HG03520 (cell line): ENCODE data around the gene SLC2A10.

ENCODE experiments used
- ATAC-seq: cut with Tn5 transposase; IDR thresholded peaks from one replicate; pipeline ENCODE4 v1.9.1; 2021; ENCODE audit warnings: mild to moderate bottlenecking, moderate library complexity; ENCODE audit not compliant: unreplicated experiment

The SLC2A10 gene

GRCh38 chr20:46724343-46724959 is 15.0 kb downstream of the SLC2A10 start:
- no peak for ATAC-seq

DNA sequence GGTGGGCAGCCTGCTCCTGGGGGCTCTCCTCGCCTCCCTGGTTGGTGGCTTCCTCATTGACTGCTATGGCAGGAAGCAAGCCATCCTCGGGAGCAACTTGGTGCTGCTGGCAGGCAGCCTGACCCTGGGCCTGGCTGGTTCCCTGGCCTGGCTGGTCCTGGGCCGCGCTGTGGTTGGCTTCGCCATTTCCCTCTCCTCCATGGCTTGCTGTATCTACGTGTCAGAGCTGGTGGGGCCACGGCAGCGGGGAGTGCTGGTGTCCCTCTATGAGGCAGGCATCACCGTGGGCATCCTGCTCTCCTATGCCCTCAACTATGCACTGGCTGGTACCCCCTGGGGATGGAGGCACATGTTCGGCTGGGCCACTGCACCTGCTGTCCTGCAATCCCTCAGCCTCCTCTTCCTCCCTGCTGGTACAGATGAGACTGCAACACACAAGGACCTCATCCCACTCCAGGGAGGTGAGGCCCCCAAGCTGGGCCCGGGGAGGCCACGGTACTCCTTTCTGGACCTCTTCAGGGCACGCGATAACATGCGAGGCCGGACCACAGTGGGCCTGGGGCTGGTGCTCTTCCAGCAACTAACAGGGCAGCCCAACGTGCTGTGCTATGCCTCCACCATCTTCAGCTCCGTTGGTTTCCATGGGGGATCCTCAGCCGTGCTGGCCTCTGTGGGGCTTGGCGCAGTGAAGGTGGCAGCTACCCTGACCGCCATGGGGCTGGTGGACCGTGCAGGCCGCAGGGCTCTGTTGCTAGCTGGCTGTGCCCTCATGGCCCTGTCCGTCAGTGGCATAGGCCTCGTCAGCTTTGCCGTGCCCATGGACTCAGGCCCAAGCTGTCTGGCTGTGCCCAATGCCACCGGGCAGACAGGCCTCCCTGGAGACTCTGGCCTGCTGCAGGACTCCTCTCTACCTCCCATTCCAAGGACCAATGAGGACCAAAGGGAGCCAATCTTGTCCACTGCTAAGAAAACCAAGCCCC is 16.0 kb downstream of the SLC2A10 start:
- no peak for ATAC-seq

GRCh38 chr20:46731770-46732169 is 22.3 kb downstream of the SLC2A10 start:
- ATAC-seq: no peak

- no peak for ATAC-seq
These were observed 26.0 kb downstream of the SLC2A10 start for GRCh38 chr20:46735436-46735835.

GRCh38 chr20:46739431-46740213 is 30.2 kb downstream of the SLC2A10 start:
- no peak for ATAC-seq

- ATAC-seq: no peak
These were observed 30.8 kb downstream of the SLC2A10 start for GRCh38 chr20:46740214-46740609.

DNA sequence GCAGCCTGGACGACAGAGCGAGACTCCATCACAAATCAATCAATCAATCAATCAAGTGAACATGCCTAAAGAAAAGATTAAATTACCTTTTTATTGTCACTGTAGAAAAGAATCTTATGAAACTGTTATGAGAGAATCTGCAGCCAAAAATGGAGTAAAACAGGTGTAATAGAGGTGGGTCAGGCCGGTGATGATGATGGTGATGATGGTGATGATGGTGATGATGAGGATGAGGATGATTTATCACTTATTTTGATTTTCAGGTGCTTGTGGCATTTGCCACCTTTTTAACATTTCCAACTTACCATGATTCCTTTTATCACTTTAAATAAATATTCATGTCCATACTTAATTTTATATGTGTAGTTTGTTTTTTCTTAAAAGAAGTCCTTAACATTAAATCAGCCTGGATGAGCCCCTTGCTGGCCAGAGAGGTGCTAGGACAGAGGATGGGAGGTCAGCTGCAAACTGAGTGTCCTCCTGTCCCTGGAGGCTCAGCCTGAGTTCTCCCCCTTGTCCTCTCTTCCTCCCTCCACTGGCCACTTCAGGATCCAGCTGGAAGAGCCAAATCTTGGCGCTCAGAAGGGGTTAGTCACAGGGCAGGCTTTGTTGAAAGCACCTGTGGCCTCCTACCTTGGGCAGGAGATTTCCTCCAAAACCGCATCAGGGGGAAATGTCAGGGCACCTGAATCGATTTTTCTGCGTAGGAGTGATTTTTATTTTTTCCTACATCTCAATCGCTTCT is 32.6 kb downstream of the SLC2A10 start:
- ATAC-seq: no peak

DNA sequence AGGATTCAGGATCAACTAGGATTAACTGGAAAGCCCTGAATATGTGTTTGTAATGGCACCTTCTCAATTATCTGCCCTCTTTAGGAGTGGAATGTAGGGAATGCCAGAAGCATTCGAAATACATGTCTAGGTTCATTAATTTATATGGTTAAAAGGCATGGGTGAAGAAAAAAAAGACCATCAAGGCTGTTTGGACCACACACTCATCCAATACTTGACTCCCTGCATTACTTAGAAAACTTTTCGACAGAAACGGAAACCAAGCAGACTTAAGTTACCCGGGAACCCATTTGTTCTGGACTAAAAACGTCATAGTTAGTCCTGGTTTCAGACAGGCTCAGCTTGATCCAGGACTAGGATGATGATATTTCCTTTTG is 33.2 kb downstream of the SLC2A10 start:
- no peak for ATAC-seq

DNA sequence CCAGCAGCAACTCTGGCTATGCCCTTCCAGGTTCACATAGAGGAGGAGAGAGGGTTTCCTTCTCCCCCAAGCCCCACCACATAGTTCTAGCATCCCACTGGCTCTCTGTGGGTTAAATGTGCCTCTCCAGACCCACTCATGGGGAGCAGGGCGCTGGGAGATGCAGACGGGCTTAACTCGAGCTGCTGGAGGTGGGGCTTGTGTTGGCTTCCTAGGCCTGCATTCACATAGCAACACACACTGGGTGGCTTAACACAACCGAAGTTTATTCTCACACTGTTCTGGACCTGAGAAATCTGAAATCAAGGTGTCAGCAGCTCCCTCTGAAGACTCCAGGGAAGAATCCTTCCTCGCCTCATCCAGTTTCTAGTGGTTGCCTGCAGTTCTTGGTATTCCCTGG is 33.6 kb downstream of the SLC2A10 start:
- ATAC-seq: no peak

GRCh38 chr20:46746956-46747526 is 37.6 kb downstream of the SLC2A10 start:
- ATAC-seq: no peak

DNA sequence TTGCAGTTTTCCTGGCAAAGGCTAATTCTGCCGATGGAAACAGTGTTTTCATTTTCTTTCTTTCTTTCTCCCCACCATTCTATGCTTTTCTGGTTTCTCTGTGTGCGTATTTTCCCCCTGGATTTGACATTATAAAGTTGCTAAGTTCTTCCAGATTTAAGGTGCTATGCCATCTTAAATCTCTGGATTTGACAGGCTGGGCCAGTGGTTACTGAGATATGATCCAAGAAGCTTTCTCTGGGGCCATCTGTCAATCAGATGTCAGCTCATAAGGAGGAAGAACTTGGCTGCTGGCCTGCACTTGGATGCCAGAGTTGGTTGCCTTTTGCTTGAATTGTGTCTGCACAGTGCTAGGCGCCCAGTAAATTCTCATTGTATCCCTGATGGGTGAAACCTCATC is 39.7 kb downstream of the SLC2A10 start:
- ATAC-seq: no peak

DNA sequence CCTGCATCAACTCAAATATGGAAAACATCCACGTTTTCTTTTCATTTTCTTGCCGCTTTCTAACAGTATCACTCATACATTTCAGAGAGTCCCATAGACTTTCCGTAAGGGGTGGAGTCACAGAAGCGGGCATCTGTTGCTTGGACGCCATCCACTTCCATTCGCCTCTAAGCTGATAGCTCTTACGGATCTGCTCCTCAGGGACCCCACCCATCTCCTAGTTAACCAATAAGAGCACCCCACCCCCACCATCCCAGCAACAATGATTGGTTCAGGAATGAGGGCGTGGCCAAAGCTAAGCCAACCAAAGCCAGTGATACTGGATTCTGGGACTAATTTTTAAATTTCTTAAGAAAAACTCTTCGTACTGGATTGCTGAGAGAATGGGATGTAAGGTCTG is 42.4 kb downstream of the SLC2A10 start:
- ATAC-seq: no peak

- ATAC-seq: no peak
These were observed 43.3 kb downstream of the SLC2A10 start for GRCh38 chr20:46752728-46753127.

GRCh38 chr20:46755483-46756413 is 46.3 kb downstream of the SLC2A10 start:
- no peak for ATAC-seq

DNA sequence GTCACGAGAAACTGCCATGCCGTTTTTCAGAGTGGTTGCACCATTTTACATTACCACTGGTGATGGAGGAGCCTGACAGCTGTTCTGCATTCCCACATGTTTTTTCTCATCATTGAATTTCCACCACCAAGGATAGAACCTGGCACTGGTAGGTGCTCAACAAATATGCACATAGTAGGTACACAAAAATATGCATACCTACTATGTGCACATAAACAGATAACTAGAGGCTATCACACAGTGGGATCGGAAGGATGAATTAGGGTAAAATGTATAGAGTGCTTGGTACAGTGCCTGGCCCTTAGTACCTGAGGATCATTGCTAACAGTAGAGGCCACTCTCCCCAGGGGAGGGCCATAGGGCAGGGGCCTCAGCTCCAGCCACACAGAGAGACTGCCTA is 47.0 kb downstream of the SLC2A10 start:
- no peak for ATAC-seq

- ATAC-seq: no peak
These were observed 47.7 kb downstream of the SLC2A10 start for GRCh38 chr20:46757135-46757534.

DNA sequence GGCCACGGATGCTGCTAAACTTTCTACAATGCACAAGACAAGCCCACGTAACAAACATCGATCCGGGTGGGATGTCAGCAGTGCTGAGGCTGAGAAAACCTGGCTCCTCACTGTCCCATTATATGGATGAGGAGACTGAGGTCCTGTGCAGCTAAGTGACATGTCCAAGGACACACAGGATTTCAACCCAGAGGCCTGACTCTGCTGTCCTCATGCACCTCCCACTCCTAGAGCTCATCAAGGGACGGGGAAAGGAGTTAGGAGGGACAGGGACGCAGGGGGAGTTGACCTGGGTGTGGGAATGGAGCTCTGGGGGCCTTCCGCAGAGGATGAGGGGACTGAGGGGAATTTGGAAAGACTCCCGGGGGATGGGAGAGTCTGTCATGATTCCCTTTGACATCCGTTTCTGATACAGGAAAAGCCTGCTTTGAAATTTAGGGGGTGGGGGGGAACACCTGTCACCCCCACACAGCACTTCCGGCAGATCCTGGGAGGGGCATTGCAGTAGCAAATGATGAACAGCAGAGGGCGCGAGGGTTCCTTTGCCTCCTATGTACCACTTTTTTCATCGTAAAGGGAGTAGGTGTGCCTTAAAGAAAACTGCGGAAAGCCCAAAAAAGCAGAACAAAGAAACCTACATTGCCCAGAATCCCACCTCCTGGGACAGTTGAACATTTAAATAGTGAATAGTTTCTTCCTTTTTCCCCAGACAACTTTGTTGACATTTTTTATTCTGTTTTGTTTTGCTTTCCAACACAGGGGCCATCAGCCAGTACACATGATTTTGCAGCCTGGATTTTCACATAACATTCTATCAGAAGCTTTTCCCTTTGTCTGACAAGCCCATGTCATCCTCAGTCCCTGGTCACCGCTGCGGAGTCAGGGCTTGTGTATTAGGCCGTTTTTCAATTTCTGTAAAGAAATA is 48.6 kb downstream of the SLC2A10 start:
- no peak for ATAC-seq

GRCh38 chr20:46758929-46759669 is 49.6 kb downstream of the SLC2A10 start:
- ATAC-seq: no peak
